IMR-90 (cell line): ENCODE data around the gene PRKRA. TPM values are rescaled to one million over a fixed set of nuclear protein-coding genes. Genes with fewer than 3 reads are reported as not detected.

Source experiments
- ATAC-seq: fragments of 200-7000 bp; cut with Tn5 transposase; 2 replicates; pipeline ENCODE4 v1.9.1; 2020; ENCODE audit warnings: low read depth, mild to moderate bottlenecking, moderate library complexity
- BruUV-seq: library from RNA; stranded (reverse); fragments of 400-500 nt; replicated peaks from 2 replicates; lab custom pipeline; 2021; lab: Mats Ljungman, UMichigan
- CTCF ChIA-PET: fragments of 300-600 bp; formaldehyde crosslinking; extraction: SDS; loops from one replicate; lab custom pipeline; 2021; ENCODE audit warnings: antibody characterized with exemption; lab: Yijun Ruan, JAX
- POLR2A ChIA-PET: fragments of 300-600 bp; sonication (Branson Sonifier 250); formaldehyde crosslinking; loops from one replicate; lab custom pipeline; 2022; ENCODE audit warnings: antibody characterized with exemption; ENCODE audit not compliant: unreplicated experiment; lab: Charles Lee
- DNase-seq: peaks from one replicate; pipeline ENCODE4 v3.0.0; 2013
- H2AFZ ChIP-seq: replicated peaks from 2 replicates; pipeline ENCODE3; 2013; ENCODE audit warnings: low read length, mild to moderate bottlenecking; ENCODE audit not compliant: poor library complexity
- H2AK5ac ChIP-seq: 2 replicates; pipeline ENCODE4 v1.6.1; 2013; ENCODE audit warnings: low read depth, low read length, inconsistent platforms
- H2AK9ac ChIP-seq: replicated peaks from 2 replicates; pipeline ENCODE3; 2013; ENCODE audit warnings: mild to moderate bottlenecking, low read depth, low read length, moderate library complexity; ENCODE audit not compliant: poor library complexity
- H2BK120ac ChIP-seq: 2 replicates; pipeline ENCODE4 v1.6.1; 2013; ENCODE audit warnings: low read depth, low read length, inconsistent platforms
- H2BK15ac ChIP-seq: 3 replicates; pipeline ENCODE4 v1.6.1; 2013; ENCODE audit warnings: low read depth, low read length, inconsistent platforms
- H2BK20ac ChIP-seq: 2 replicates; pipeline ENCODE4 v1.6.1; 2013; ENCODE audit warnings: low read depth, mild to moderate bottlenecking, inconsistent platforms, low read length, moderate library complexity
- H2BK5ac ChIP-seq: 2 replicates; pipeline ENCODE4 v1.6.1; 2013; ENCODE audit warnings: mild to moderate bottlenecking, low read depth, low read length, inconsistent platforms; ENCODE audit not compliant: poor library complexity, severe bottlenecking
- H3K14ac ChIP-seq: replicated peaks from 2 replicates; pipeline ENCODE4 v1.6.1; 2013; ENCODE audit warnings: low read depth, low read length, inconsistent platforms
- H3K18ac ChIP-seq: 2 replicates; pipeline ENCODE4 v1.6.1; 2013; ENCODE audit warnings: low read depth, low read length, control low read depth
- H3K23ac ChIP-seq: 2 replicates; pipeline ENCODE4 v1.6.1; 2013; ENCODE audit warnings: low read depth, low read length, inconsistent platforms
- H3K27ac ChIP-seq: 2 replicates; pipeline ENCODE4 v1.5.1; 2013; ENCODE audit warnings: mild to moderate bottlenecking, control low read depth, low read length; ENCODE audit not compliant: insufficient read depth
- H3K27me3 ChIP-seq: 2 replicates; pipeline ENCODE4 v1.6.1; 2013; ENCODE audit warnings: low read length; ENCODE audit not compliant: control insufficient read depth, insufficient read depth
- H3K36me3 ChIP-seq: 2 replicates; pipeline ENCODE4 v1.6.1; 2013; ENCODE audit warnings: low read length, mixed read lengths; ENCODE audit not compliant: control insufficient read depth, insufficient read depth
- H3K4ac ChIP-seq: 2 replicates; pipeline ENCODE4 v1.6.1; 2013; ENCODE audit warnings: low read depth, low read length, inconsistent platforms
- H3K4me1 ChIP-seq: 2 replicates; pipeline ENCODE4 v1.6.1; 2013; ENCODE audit warnings: low read length, mixed read lengths; ENCODE audit not compliant: control insufficient read depth, insufficient read depth
- H3K4me2 ChIP-seq: 2 replicates; pipeline ENCODE4 v1.6.1; 2013; ENCODE audit warnings: low read depth, mild to moderate bottlenecking, control low read depth, low read length, moderate library complexity
- H3K4me3 ChIP-seq: 2 replicates; pipeline ENCODE4 v1.5.1; 2013; ENCODE audit warnings: low read depth, mild to moderate bottlenecking, control low read depth, low read length, moderate library complexity; ENCODE audit not compliant: insufficient read depth
- H3K56ac ChIP-seq: 2 replicates; pipeline ENCODE4 v1.6.1; 2013; ENCODE audit warnings: low read length, inconsistent platforms; ENCODE audit not compliant: insufficient read depth; ENCODE audit errors: extremely low read depth
- H3K79me1 ChIP-seq, 2 experiments: 2 replicates each; pipeline ENCODE4 v1.6.1; 2013; ENCODE audit warnings: low read length in 2 of 2, inconsistent platforms in 1 of 2, low read depth in 1 of 2
- H3K9ac ChIP-seq: 2 replicates; pipeline ENCODE4 v1.6.1; 2013; ENCODE audit warnings: low read depth, low read length, control low read depth
- H3K9me1 ChIP-seq: 2 replicates; pipeline ENCODE4 v1.6.1; 2013; ENCODE audit warnings: low read length, inconsistent platforms; ENCODE audit not compliant: insufficient read depth
- H3K9me3 ChIP-seq: 2 replicates; pipeline ENCODE4 v1.6.1; 2013; ENCODE audit warnings: low read length; ENCODE audit not compliant: control insufficient read depth, insufficient read depth
- H4K20me1 ChIP-seq: 2 replicates; pipeline ENCODE4 v1.6.1; 2013; ENCODE audit warnings: low read length, inconsistent platforms; ENCODE audit not compliant: insufficient read depth
- H4K5ac ChIP-seq: 2 replicates; pipeline ENCODE4 v1.6.1; 2013; ENCODE audit warnings: mild to moderate bottlenecking, low read depth, low read length, control low read depth
- H4K8ac ChIP-seq, 2 experiments: 2 replicates each; pipeline ENCODE4 v1.6.1; 2013; ENCODE audit warnings: low read depth in 2 of 2, low read length in 2 of 2, control low read depth in 1 of 2, inconsistent platforms in 1 of 2
- H4K91ac ChIP-seq: 2 replicates; pipeline ENCODE4 v1.6.1; 2013; ENCODE audit warnings: low read depth, low read length, inconsistent platforms; ENCODE audit not compliant: insufficient read depth
- BHLHE40 ChIP-seq: fragments of 150-350 bp; IDR thresholded peaks from 2 replicates; pipeline ENCODE4 v1.6.1; 2016; ENCODE audit warnings: mild to moderate bottlenecking, low read depth, low read length
- CEBPB ChIP-seq: IDR thresholded peaks from 2 replicates; pipeline ENCODE4 v1.6.1; 2012; ENCODE audit warnings: low read depth, low read length, improper control_type of control experiment
- CHD1 ChIP-seq: IDR thresholded peaks from 2 replicates; pipeline ENCODE4 v1.6.1; 2012; ENCODE audit warnings: low read depth, low read length, improper control_type of control experiment
- CTCF ChIP-seq: conservative IDR thresholded peaks from 2 replicates; pipeline ENCODE4 v1.5.1; 2012; ENCODE audit warnings: mild to moderate bottlenecking, low read depth, low read length, improper control_type of control experiment
- FOS ChIP-seq: fragments of 150-350 bp; IDR thresholded peaks from 2 replicates; pipeline ENCODE4 v1.6.1; 2016; ENCODE audit warnings: low read depth, low read length
- MAFK ChIP-seq: IDR thresholded peaks from 2 replicates; pipeline ENCODE4 v1.6.1; 2012; ENCODE audit warnings: low read depth, low read length, improper control_type of control experiment
- MAZ ChIP-seq: IDR thresholded peaks from 2 replicates; pipeline ENCODE4 v1.6.1; 2012; ENCODE audit warnings: low read depth, mild to moderate bottlenecking, low read length, improper control_type of control experiment, moderate library complexity, borderline replicate concordance
- MXI1 ChIP-seq: IDR thresholded peaks from 2 replicates; pipeline ENCODE4 v1.6.1; 2012; ENCODE audit warnings: low read depth, mild to moderate bottlenecking, low read length, moderate library complexity, borderline replicate concordance
- NFE2L2 ChIP-seq: fragments of 150-350 bp; IDR thresholded peaks from 2 replicates; pipeline ENCODE4 v1.6.1; 2016; ENCODE audit warnings: low read depth, mild to moderate bottlenecking, low read length
- POLR2A ChIP-seq: IDR thresholded peaks from 2 replicates; pipeline ENCODE4 v1.6.1; 2012; ENCODE audit warnings: mild to moderate bottlenecking, low read depth, low read length
- RAD21 ChIP-seq: IDR thresholded peaks from 2 replicates; pipeline ENCODE4 v1.6.1; 2012; ENCODE audit warnings: low read length, improper control_type of control experiment
- RCOR1 ChIP-seq: IDR thresholded peaks from 2 replicates; pipeline ENCODE4 v1.6.1; 2012; ENCODE audit warnings: mild to moderate bottlenecking, low read length, improper control_type of control experiment; ENCODE audit not compliant: insufficient replicate concordance
- RFX5 ChIP-seq: IDR thresholded peaks from 2 replicates; pipeline ENCODE4 v1.8.0; 2012; ENCODE audit warnings: low read depth, mild to moderate bottlenecking, low read length, moderate library complexity
- SMC3 ChIP-seq: fragments of 150-350 bp; IDR thresholded peaks from 2 replicates; pipeline ENCODE4 v1.6.1; 2016; ENCODE audit warnings: low read depth, mild to moderate bottlenecking, antibody characterized with exemption, low read length, moderate library complexity
- WGBS, 2 experiments: methylation state at CpG; one replicate each; pipeline versions ENCODE4 v1.1.5 to v1.1.7; 2013; ENCODE audit warnings: missing lambda C conversion rate in 2 of 2; ENCODE audit not compliant: insufficient read length in 1 of 2; ENCODE audit errors: extremely low coverage in 2 of 2; 5-methylcytosine and 5-hydroxymethylcytosine counted together
- dilution Hi-C: fragments of 300-500 bp; cut with HindIII; formaldehyde crosslinking; loops from one replicate; pipeline ENCODE4 v1.14.3; 2018; ENCODE audit warnings: low sequenced_read_pairs; ENCODE audit not compliant: unreplicated experiment
- in situ Hi-C: fragments of 300-500 bp; cut with MboI; formaldehyde crosslinking; loops from 3 replicates; pipeline ENCODE4 v1.14.3; 2019; ENCODE audit warnings: low sequenced_read_pairs, inconsistent platforms, mixed read lengths
- intact Hi-C: fragments of 100-400 bp; cut with micrococcal nuclease; formaldehyde crosslinking; loops from 2 replicates; pipeline ENCODE4 v1.10.0; 2022
- polyA plus RNA-seq, 3 experiments: library from polyadenylated mRNA; depleted of rRNA; stranded (reverse); fragments of >200 nt; gene quantifications; 2 replicates each; pipeline ENCODE4 v1.2.3, GENCODE V29; 2012; ENCODE audit warnings: low replicate concordance in 1 of 3
- total RNA-seq: library from RNA; depleted of rRNA; stranded (reverse); fragments of >200 nt; gene quantifications from 2 replicates; pipeline ENCODE4 v1.2.3, GENCODE V29; 2012
- TF ChIP-seq, protein P1 (sequence below): fragments of 150-350 bp; IDR thresholded peaks from 2 replicates; pipeline ENCODE4 v1.6.1; 2016; ENCODE audit warnings: low read depth, mild to moderate bottlenecking, low read length, moderate library complexity, borderline replicate concordance
- TF ChIP-seq, protein P2 (sequence below): fragments of 150-350 bp; IDR thresholded peaks from 2 replicates; pipeline ENCODE4 v1.6.1; 2017; ENCODE audit warnings: mild to moderate bottlenecking, antibody characterized with exemption, low read length, low read depth

The PRKRA gene
- total and polyA plus RNA-seq, 2 of the 4 experiments (the other 2 are of a cell fraction), result 39.5 to 53.6 TPM

DNA sequence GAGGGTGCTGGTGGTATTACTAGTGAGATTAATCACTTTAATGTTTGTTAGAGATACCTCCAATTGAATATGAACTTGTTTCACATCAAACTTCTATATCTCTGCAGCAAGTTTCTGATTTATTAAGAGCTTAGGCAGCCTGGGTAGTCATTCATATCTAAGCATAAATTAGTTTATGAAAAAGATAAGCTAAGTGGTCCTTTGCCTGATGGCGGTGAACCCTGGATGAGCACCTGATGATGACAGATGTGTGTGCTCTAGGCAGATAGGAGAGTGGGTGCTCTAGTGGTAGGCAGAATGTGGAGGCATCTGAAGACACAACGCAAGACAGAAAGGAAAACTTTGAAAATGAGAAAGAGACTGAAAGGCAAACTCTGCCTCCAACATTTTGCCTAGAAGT, 22.4 kb upstream of the PRKRA start:
- Histone ChIP-seq H3K56ac (no peak overlapping the region), H3K27me3 (no peaks in the 10 kb centered on the region), H3K23ac (no peak overlapping the region; the same call in 1 of the 2 replicates), H2BK15ac (no peak overlapping the region), H3K9me3 (no peaks in the 10 kb centered on the region), H3K4ac (no peak overlapping the region), H3K79me1 (peaks cover 20 to 21% of the 10 kb centered on the region in 2 experiments), H4K8ac (no peak overlapping the region), H3K36me3 (peaks cover 5% of the 10 kb centered on the region; the same call in 1 of the 2 replicates), H2AK9ac (no peak overlapping the region), H2BK5ac (no peak overlapping the region), H2AFZ (no peak overlapping the region), H3K9me1 (no peaks in the 10 kb centered on the region; the same call in 1 of the 2 replicates), H4K20me1 (no peaks in the 10 kb centered on the region), H3K4me2 (no peak overlapping the region), H3K18ac (no peak overlapping the region), H3K4me3 (no peak overlapping the region), H2BK20ac (no peak overlapping the region), H3K14ac (no peak overlapping the region), H2BK120ac (no peak overlapping the region), H4K91ac (no peak overlapping the region), H3K9ac (no peak overlapping the region), H3K27ac (no peak overlapping the region), H3K4me1 (peaks cover 5% of the 10 kb centered on the region), H4K5ac (no peak overlapping the region), H2AK5ac (no peak overlapping the region)
- in situ Hi-C loops, result no loop called here
- dilution Hi-C loops, result no loop called here
- 100% methylated on average over 1 of the region's 2 CpGs; no CpG with 5 or more reads in 1 of the 2 experiments for WGBS, 2 experiments
- ATAC-seq (no peak), DNase-seq (no peak)
- POLR2A ChIA-PET, result no interaction called here
- BruUV-seq, result no TSS peak
- CTCF ChIA-PET, result no interaction called here
- intact Hi-C loops, result no loop called here
- TF ChIP-seq SMC3 (no peak), RCOR1 (no peak), CTCF (no peak), POLR2A (no peak), MAZ (no peak), RAD21 (no peak), MAFK (no peak), NFE2L2 (no peak), CEBPB (no peak), CHD1 (no peak), MXI1 (no peak), FOS (no peak), RFX5 (no peak), BHLHE40 (no peak)
- TF ChIP-seq, protein P1, sequence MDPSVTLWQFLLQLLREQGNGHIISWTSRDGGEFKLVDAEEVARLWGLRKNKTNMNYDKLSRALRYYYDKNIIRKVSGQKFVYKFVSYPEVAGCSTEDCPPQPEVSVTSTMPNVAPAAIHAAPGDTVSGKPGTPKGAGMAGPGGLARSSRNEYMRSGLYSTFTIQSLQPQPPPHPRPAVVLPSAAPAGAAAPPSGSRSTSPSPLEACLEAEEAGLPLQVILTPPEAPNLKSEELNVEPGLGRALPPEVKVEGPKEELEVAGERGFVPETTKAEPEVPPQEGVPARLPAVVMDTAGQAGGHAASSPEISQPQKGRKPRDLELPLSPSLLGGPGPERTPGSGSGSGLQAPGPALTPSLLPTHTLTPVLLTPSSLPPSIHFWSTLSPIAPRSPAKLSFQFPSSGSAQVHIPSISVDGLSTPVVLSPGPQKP, result no peak
- TF ChIP-seq, protein P2, sequence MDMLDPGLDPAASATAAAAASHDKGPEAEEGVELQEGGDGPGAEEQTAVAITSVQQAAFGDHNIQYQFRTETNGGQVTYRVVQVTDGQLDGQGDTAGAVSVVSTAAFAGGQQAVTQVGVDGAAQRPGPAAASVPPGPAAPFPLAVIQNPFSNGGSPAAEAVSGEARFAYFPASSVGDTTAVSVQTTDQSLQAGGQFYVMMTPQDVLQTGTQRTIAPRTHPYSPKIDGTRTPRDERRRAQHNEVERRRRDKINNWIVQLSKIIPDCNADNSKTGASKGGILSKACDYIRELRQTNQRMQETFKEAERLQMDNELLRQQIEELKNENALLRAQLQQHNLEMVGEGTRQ, result no peak
